Retina (tissue), 1 donor: ENCODE results near the gene LEP.
"Not testable (repeated sequence)": the region's sequence is repeated elsewhere in the genome, so short reads cannot be mapped to it uniquely, and the experiment has no call there.

Experiments
- DNase-seq: peaks from one replicate; pipeline ENCODE4 v3.0.0-alpha.2; 2016

Gene LEP

DNA sequence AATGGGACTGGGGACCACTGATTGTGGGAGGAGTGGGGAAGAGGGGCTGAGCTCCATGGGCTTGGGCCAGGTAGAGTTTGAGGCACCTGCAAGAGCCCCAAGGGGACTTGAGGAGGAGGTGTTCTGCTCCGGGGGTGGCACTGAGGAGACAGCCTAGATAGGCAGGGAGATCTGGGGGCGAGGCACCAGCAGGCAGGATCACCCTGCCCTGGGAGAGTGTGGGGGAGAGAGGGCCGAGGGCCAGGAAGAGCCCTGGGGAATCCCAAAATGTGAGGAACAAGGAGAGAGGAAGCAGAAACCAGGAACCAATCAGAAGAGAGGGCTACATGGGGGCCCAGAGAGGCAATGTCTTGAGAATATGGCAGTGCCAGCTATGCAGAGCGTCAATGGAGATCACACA is 34.6 kb downstream of the LEP start:
- no peak for DNase-seq

DNA sequence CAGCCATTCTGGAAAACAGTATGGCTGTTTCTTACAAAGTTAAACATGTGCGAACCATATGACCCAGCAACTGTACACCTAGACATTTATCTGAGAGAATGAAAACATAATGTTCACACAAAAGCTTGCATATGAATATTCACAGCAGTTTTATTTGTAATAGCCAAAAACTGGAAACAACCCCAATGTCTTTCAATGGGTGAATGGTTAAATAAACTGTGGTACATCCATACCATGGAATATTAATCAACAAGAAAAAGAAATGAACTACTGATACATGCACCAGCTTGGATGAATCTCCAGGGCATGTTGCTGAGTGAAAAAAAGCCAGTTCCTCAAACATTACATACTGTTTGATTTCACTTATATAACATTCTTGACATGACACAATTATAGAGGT is 37.3 kb downstream of the LEP start:
- no peak for DNase-seq

DNA sequence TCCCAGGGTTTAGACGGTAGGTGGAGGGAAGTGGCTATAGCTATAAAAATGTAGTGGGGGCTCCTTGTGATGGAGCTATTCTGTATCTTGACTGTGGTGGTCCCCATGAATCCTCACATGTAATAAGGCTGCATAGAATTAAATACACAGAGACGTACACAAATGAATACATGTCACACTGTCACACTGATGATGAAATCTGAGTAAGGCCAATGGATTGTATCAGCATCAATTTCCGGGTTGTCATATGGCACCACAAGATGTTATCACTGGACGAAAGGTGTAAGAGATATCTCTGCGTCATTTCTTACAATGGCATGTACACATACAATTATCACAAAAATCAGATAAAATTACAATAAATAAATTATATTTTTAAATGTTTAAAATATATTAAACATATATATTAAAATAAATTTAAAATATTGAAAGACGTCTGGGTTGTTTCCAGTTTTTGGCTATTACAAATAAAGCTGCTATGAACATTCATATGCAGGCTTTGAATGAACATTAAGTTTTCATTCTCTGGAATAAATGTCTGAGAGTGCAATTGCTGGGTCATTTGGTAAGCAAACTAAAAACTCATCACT is 38.1 kb downstream of the LEP start:
- DNase-seq = no peak

DNA sequence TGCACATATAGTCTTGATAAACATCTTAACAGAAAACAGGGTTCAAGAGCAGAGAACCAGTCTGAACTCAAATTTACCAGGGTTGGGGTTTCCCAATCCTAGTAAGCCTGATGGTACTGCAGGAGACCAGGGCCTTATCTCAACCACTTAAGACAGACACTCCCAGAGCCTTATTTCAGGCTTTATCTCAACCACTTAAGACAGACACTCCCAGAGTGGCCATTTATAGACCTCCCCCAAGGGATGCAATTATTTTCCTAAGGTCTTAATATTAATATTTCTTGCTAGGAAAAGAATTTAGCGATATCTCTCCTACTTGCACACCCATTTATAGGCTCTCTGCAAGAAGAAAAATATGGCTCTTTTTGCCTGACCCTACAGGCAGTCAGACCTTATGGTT is 39.4 kb downstream of the LEP start:
- not testable (repeated sequence) for DNase-seq

DNA sequence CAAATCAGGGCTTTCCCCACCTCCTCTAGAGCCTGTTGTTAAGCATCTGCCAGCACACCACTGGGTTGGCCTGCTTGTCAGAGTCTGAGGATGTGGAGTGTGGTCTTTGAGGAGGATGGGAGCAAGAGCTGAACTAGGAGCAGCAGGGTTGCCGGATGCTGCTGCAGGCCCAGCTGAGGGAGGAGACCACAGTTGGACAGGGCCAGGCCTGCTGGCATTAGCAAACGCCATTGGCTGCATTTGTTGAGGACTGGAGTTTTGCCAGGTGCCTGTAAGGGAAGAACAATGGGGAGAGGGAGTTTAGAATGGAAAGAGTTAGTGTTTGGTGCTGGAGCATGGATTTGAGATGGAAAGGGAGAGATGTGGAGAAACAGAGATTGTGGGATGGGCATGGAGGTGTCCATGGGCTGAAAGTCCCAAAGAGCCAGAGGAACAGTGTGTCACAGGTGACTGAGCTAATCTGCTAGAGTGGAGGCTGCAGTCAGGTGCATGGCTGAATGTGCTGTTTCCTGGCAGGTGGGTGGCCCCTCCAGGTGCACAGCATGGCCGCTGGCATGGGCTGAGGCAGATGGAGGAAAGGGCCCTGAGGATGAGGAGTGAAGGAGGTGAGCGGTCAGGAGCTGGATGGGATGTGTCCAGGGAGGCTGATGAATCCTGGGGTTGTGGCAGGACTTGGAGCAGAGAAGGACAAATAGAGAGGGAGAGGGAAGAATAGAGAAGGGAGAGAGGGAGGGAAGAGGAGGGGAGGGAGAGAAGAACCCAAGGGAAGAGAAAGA is 40.7 kb downstream of the LEP start:
- DNase-seq = no peak

DNA sequence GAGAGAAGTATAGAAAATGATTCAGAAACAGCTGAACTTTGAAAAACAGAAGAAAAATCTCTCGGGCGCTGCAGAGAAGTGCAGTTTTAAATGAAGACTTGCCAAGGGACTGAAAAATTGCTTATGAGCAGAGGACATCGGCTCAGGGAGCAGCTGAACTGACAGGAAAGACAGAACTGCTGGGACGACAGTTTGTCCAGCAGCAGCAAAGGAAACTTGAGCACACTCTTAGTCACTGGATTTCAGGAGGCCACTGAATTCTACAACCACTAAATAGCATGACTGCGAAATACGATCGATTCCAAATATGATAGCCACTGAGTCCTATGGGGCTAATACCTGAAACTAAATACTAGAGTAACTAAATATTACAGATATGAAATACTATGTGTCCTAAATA is 43.0 kb downstream of the LEP start:
- DNase-seq = no peak

DNA sequence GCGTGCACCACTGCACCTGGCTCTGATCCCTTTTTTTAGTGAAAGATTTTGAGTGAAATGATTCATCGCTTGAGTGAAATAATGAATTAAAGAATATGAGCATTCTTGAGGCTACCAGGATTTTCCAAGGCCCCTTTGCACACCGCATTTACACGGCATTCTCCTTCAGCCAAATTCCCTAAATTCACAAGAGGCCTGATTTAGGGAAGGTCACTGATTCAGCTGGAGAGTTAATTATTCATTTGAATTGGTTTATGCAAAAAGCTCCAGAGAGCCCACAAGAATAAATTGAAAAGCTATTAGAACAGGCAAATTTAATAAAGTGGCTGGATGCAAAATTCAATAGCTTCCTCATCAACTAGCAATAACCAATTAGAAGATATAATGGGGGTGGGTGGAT is 46.5 kb downstream of the LEP start:
- no peak for DNase-seq

DNA sequence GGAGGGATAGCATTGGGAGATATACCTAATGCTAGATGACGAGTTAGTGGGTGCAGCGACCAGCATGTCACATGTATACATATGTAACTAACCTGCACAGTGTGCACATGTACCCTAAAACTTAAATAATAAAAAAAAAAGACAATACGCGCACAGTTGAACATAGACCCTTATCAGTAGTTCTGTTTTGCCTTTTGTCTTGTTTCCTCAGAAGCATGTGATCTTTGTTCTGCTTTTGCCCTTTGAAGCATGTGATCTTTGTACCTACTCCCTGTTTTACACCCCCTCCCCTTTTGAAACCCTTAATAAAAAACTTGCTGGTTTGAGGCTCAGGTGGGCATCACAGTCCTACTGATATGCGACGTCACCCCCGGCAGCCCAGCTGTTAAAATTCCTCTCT is 56.9 kb downstream of the LEP start:
- not testable (repeated sequence) for DNase-seq

DNA sequence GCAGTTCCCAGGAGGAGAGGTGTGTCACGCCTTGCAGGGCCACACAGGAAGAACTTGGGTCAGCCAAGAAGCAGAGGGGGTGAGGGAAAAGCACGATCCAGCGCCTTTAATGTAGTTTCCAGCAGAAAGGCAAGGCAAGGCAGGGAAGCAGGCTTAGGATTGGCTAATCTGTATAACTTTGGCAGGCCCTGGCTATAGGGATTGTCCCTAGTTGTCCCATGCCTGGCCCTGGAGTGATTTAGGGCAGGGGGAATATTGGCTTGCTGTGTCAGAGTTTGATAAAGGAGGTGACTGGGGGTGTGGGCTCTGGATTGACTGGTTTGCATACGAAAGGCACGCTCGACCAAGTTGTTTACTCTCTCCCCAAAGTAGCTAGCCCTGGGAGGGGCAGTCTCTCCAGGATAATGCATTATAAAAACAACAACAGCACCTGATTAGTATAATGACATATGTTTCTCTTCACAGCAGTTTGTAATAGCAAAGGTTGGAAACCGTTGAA is 58.1 kb downstream of the LEP start:
- no peak for DNase-seq

DNA sequence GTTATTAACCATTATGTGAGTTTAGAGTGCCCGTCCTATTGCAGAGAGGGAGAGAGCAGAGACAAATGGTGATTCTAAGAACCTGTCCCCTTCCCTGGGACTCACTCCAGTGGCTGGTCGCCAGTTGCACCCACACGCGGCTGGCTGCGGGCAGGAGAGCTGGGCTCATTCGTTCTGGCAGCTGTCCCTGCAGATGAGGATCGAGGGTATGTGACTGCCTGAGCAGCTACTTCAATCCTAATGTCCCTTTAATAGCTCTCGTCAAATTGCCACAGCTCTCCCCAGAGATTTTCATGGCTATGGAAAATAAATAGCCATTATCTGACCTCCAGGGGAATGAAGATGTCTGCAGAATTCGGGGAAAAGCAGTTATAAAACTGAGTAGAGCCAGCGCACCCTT is 61.1 kb downstream of the LEP start:
- peak; percentile 38 for DNase-seq

DNA sequence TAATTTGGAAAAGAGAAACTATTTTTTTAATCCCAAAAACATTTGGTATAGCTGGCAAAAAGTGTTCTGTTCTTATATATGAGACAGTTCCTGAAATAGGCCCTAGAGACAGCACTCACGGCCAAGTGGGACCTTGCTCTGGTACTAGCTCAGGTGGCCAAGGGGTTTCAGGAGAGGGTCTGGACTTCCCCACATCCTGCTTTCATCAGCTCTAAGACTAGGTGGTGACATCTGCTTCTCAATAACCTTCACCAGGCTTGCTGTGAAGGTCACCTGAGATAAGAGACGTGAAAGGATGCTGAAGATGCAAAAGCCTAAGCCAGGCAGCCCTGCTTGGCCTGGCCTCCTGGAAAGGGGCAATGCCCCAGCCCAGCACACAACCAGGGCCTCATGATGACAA is 62.1 kb downstream of the LEP start:
- DNase-seq = no peak

DNA sequence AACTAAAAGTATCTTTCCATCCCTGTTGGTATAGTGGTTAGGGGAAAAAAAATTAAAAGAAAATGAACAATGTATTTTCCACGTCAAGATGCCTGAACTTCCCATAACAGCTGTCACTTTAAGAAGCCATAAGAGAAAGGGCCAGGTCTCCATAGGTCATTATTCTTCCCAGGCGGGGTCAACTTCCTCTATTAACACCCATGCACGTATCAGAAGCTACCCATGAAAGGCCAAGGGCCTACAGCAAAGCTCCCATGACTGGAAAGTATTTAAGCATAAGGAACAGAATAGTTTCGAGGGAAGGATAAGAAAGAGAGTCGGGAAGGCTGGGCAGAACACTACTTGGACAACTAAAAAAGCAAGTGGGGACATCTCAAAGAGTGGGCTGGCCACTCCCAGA is 62.6 kb downstream of the LEP start:
- no peak for DNase-seq

DNA sequence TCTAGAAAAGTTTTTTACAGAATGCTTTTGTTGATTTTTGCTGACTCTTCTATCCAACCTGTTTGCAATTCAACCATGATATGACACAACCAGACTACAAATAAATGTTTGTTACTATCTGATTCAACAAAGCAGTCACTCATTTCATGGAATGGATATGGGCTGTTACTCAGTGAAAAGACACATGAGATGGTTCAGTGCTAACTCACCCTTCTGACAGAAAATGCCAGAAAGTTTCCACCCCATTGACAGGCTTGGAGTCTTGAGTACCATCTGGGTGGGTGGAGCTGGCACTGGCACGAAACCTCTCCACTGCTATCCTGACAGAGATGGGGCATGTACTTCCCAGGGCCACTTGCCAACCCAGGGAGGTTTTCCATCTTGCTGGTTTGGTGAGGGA is 63.1 kb downstream of the LEP start:
- DNase-seq = no peak

DNA sequence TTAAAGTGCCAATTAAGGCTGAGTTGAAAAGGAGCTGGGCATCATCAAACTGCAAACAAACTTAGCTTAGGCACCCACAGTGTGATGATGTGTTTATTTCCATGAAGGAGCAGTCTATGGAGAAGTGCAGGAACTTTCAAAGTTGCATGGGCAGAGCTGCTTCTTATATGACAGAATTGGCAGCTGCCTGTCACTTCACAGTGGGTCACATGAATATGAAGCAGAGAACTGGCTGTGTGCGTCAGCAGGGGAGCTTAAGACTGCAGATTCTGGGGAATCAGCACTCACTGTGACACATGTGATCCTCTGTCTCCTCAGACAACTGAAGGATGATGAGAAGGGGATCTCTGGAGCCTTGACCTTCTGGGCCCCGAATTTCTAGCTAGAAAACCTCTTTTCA is 66.0 kb downstream of the LEP start:
- no peak for DNase-seq
